HepG2 (cell line): ENCODE data around the gene MED1. TPM values are rescaled to one million over a fixed set of nuclear protein-coding genes. Genes with fewer than 3 reads are reported as not detected.

ENCODE experiments used
- CAMTA2 ChIP-seq: sonication (generic); formaldehyde crosslinking; IDR thresholded peaks from 2 replicates; pipeline ENCODE4 v1.4.0; 2020; ENCODE audit warnings: mild to moderate bottlenecking, missing genetic modification reagents, borderline replicate concordance
- HDAC6 ChIP-seq: fragments of 200-600 bp; sonication (generic); IDR thresholded peaks from 2 replicates; pipeline ENCODE4 v1.7.0; 2017; ENCODE audit warnings: mild to moderate bottlenecking, antibody characterized with exemption, low read length, low read depth
- LCORL ChIP-seq, 2 experiments: fragments of 450-650 bp in 1 of 2; sonication (generic) in 1 of 2; formaldehyde crosslinking in 1 of 2; IDR thresholded peaks; 2 replicates each; pipeline versions ENCODE4 v1.5.0 to v1.6.1; 2017 to 2020; ENCODE audit warnings: antibody characterized with exemption in 1 of 2, missing genetic modification reagents in 1 of 2
- MED8 ChIP-seq: sonication (generic); formaldehyde crosslinking; IDR thresholded peaks from 2 replicates; pipeline ENCODE4 v1.8.1; 2023; ENCODE audit warnings: mild to moderate bottlenecking, missing genetic modification reagents; ENCODE audit not compliant: insufficient replicate concordance
- MTA3 ChIP-seq: sonication (generic); formaldehyde crosslinking; IDR thresholded peaks from 2 replicates; pipeline ENCODE4 v1.4.0; 2020; ENCODE audit warnings: missing genetic modification reagents
- NFKB2 ChIP-seq: sonication (generic); formaldehyde crosslinking; IDR thresholded peaks from 2 replicates; pipeline ENCODE4 v1.4.0; 2020; ENCODE audit warnings: missing genetic modification reagents, borderline replicate concordance
- ONECUT2 ChIP-seq: sonication (generic); formaldehyde crosslinking; IDR thresholded peaks from 2 replicates; pipeline ENCODE4 v1.4.0; 2020; ENCODE audit warnings: missing genetic modification reagents
- POLR2AphosphoS5 ChIP-seq: IDR thresholded peaks from 2 replicates; pipeline ENCODE4 v1.6.1; 2012; ENCODE audit warnings: low read depth, low read length
- SAFB2 ChIP-seq: sonication (generic); formaldehyde crosslinking; IDR thresholded peaks from 2 replicates; pipeline ENCODE4 v1.5.1; 2020; ENCODE audit warnings: missing genetic modification reagents, low read depth, mild to moderate bottlenecking, borderline replicate concordance
- TCF7 ChIP-seq: sonication (generic); IDR thresholded peaks from 2 replicates; pipeline ENCODE4 v1.6.1; 2016; ENCODE audit warnings: antibody characterized with exemption, low read depth
- TP53 ChIP-seq: sonication (generic); formaldehyde crosslinking; conservative IDR thresholded peaks from 2 replicates; pipeline ENCODE4 v1.4.0; 2020; ENCODE audit warnings: missing genetic modification reagents
- ZFY ChIP-seq: sonication (generic); formaldehyde crosslinking; IDR thresholded peaks from 2 replicates; pipeline ENCODE4 v1.4.0; 2020; ENCODE audit warnings: missing genetic modification reagents
- ZNF629 ChIP-seq: sonication (generic); formaldehyde crosslinking; conservative IDR thresholded peaks from 2 replicates; pipeline ENCODE4 v1.5.0; 2020; ENCODE audit warnings: missing genetic modification reagents
- ZNF788 ChIP-seq: sonication (generic); formaldehyde crosslinking; IDR thresholded peaks from 2 replicates; pipeline ENCODE4 v1.5.0; 2020; ENCODE audit warnings: mild to moderate bottlenecking, missing genetic modification reagents, borderline replicate concordance
- polyA plus RNA-seq, 8 experiments: library from polyadenylated mRNA; depleted of rRNA in 3 of 8; stranded (reverse) in 7 of 8; unstranded in 1 of 8; fragments of >200 nt; fragmentation: Illumina TruSeq in 4 of 8; extraction: Trizol in 4 of 8; gene quantifications; 2 replicates each; pipeline versions ENCODE4 v1.2.1 to v1.2.3, GENCODE V29; 2011 to 2016; ENCODE audit warnings: low read depth in 4 of 8, missing spikeins in 1 of 8, mixed read lengths in 1 of 8; ENCODE audit not compliant: insufficient read depth in 1 of 8
- total RNA-seq, 5 experiments: library from RNA; depleted of rRNA; stranded (reverse); fragments of >200 nt; fragmentation: Illumina TruSeq; extraction: Trizol; gene quantifications; 2 replicates each; pipeline ENCODE4 v1.2.3, GENCODE V29; 2016; ENCODE audit warnings: low read depth in 1 of 5
- TF ChIP-seq, protein P1 (sequence below): sonication (generic); formaldehyde crosslinking; IDR thresholded peaks from 2 replicates; pipeline ENCODE4 v1.8.1; 2023; ENCODE audit warnings: mild to moderate bottlenecking, inconsistent platforms, moderate library complexity, missing genetic modification reagents, borderline replicate concordance
- TF ChIP-seq, protein P2 (sequence below): IDR thresholded peaks from 2 replicates; pipeline ENCODE4 v1.6.1; 2016; ENCODE audit warnings: low read depth, missing genetic modification reagents, missing compliant biosample characterization

Gene MED1
- total and polyA plus RNA-seq, 2 of the 13 experiments (the other 11 are each of a cell fraction or from before 2014, with no cell fraction given), result 37.5 to 40.1 TPM

DNA sequence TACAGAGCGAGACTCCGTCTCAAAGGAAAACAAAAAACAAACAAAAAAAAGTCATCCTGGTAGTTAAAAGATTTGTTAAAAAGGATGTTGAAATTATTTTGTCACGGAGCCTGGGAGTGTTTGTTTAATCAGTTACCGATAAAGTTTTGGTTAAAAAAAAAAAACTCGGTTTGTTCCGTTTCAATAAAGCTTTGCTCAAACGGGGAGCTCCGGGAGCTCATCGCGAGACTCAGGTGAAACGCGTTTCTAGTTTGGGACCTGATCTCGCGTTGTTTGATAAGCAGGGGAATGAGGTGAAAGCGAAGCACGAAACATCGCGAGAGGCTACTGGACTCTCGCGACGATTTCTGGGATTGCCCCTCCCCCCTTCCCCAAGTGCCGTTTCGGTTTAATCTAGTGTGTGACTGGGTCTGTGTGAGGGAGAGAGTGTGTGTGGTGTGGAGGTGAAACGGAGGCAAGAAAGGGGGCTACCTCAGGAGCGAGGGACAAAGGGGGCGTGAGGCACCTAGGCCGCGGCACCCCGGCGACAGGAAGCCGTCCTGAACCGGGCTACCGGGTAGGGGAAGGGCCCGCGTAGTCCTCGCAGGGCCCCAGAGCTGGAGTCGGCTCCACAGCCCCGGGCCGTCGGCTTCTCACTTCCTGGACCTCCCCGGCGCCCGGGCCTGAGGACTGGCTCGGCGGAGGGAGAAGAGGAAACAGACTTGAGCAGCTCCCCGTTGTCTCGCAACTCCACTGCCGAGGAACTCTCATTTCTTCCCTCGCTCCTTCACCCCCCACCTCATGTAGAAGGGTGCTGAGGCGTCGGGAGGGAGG lies 10.3 kb upstream of the MED1 start, which contains the start of gene CDK12 (continued):
- TF ChIP-seq, protein P1, sequence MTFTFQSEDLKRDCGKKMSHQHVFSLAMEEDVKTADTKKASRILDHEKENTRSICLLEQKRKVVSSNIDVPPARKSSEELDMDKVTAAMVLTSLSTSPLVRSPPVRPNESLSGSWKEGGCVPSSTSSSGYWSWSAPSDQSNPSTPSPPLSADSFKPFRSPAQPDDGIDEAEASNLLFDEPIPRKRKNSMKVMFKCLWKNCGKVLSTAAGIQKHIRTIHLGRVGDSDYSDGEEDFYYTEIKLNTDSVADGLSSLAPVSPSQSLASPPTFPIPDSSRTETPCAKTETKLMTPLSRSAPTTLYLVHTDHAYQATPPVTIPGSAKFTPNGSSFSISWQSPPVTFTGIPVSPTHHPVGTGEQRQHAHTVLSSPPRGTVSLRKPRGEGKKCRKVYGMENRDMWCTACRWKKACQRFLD (CRISPR knock-in tag), result peak; percentile 76
- TF ChIP-seq LCORL (IDR thresholded peaks at IDR 0.05), result no peak
- peak; percentile 78 for TF ChIP-seq LCORL (CRISPR knock-in tag; IDR thresholded peaks at IDR 0.05)
- no peak; the same call in 1 of the 2 replicates for TF ChIP-seq TP53
- TF ChIP-seq, protein P2, sequence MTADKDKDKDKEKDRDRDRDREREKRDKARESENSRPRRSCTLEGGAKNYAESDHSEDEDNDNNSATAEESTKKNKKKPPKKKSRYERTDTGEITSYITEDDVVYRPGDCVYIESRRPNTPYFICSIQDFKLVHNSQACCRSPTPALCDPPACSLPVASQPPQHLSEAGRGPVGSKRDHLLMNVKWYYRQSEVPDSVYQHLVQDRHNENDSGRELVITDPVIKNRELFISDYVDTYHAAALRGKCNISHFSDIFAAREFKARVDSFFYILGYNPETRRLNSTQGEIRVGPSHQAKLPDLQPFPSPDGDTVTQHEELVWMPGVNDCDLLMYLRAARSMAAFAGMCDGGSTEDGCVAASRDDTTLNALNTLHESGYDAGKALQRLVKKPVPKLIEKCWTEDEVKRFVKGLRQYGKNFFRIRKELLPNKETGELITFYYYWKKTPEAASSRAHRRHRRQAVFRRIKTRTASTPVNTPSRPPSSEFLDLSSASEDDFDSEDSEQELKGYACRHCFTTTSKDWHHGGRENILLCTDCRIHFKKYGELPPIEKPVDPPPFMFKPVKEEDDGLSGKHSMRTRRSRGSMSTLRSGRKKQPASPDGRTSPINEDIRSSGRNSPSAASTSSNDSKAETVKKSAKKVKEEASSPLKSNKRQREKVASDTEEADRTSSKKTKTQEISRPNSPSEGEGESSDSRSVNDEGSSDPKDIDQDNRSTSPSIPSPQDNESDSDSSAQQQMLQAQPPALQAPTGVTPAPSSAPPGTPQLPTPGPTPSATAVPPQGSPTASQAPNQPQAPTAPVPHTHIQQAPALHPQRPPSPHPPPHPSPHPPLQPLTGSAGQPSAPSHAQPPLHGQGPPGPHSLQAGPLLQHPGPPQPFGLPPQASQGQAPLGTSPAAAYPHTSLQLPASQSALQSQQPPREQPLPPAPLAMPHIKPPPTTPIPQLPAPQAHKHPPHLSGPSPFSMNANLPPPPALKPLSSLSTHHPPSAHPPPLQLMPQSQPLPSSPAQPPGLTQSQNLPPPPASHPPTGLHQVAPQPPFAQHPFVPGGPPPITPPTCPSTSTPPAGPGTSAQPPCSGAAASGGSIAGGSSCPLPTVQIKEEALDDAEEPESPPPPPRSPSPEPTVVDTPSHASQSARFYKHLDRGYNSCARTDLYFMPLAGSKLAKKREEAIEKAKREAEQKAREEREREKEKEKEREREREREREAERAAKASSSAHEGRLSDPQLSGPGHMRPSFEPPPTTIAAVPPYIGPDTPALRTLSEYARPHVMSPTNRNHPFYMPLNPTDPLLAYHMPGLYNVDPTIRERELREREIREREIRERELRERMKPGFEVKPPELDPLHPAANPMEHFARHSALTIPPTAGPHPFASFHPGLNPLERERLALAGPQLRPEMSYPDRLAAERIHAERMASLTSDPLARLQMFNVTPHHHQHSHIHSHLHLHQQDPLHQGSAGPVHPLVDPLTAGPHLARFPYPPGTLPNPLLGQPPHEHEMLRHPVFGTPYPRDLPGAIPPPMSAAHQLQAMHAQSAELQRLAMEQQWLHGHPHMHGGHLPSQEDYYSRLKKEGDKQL (CRISPR knock-in tag), result peak; percentile 19; the same call in 1 of the 2 replicates
- TF ChIP-seq SAFB2 (CRISPR knock-in tag), result no peak
- TF ChIP-seq MTA3 (CRISPR knock-in tag), result no peak
- 0 out of 2 replicates have a peak, but pooled peaks have one; percentile 39 for TF ChIP-seq ZNF629 (CRISPR knock-in tag)
- TF ChIP-seq ONECUT2, result 0 out of 2 replicates have a peak, but pooled peaks have one; percentile 18
- no peak; the same call in 1 of the 2 replicates for TF ChIP-seq TCF7
- peak; percentile 91; the same call in 1 of the 2 replicates for TF ChIP-seq NFKB2 (CRISPR knock-in tag)
- TF ChIP-seq HDAC6, result no peak
- TF ChIP-seq CAMTA2 (CRISPR knock-in tag), result no peak
- TF ChIP-seq POLR2AphosphoS5, result peak; percentile 99
- peak; percentile 65 for TF ChIP-seq MED8 (CRISPR knock-in tag)
- TF ChIP-seq ZNF788 (CRISPR knock-in tag), result peak; percentile 88; the same call in 1 of the 2 replicates
- TF ChIP-seq ZFY (CRISPR knock-in tag), result peak; percentile 95
